Right lung (tissue), 5 donors: ENCODE measurements around the gene PALB2. TPM values are rescaled to one million over a fixed set of nuclear protein-coding genes. Genes with fewer than 3 reads are reported as not detected.
A peak's percentile ranks its signal among the peaks of the same experiment; 100 is the strongest.

ENCODE experiments used
- DNase-seq, 2 donors: peaks; one replicate each; pipeline ENCODE4 v3.0.0-alpha.2; 2013
- polyA plus RNA-seq, 5 donors: library from polyadenylated mRNA; unstranded; fragments of 120-200 nt; gene quantifications; one replicate each; pipeline versions ENCODE4 v1.2.1 to v1.2.3, GENCODE V29; 2013; ENCODE audit warnings: inconsistent platforms in 1 of 5, low replicate concordance in 1 of 5; ENCODE audit not compliant: insufficient read length in 5 of 5, insufficient read depth in 1 of 5

PALB2 gene
- polyA plus RNA-seq, 5 donors = 13.1 to 19.2 (median 16.7) TPM

DNA sequence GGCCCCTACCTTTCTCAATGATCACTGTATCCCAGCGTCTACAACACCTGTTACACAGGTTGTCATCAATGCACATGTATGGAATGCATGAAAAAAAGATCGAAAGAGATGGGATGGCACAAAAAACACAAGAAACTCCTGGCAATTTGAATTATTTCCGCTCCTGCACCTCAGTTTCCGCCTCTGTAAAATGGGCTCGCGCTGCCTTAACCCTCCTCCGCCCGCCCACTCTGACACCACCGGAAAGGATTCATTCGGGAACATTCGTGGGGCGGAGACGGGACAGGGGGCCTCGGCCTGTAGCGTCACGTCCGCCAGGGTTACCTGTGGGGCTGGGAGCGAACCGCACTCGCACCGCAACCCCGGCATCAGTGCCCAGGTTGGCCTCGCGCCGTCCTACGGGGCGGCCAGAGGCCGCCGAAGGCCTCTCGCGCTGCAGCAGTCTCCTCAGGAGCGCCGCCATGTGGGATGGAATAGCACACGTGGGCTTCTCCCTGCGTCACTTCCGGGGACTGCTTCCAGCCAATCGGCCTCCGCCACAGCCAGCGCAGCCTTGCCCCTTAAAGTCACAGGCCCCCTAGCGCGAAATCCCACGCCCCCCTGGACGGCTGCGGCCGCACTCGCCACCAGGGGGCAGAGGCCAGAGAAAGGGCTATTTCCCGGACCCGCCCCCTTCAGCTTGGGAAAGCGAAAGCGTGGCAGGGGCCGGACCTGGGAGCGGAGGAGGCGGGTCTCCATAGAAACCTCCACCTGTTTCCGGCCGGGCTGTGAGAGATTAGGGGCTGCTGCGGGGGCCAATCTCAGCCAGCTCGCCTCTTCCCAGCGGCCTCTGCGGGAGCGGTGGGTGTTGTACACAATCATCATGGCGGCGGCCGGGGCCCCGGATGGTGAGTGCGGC, 84.0 kb downstream of the PALB2 start, which contains the start of the genes EARS2 and UBFD1:
Gene EARS2 (minus strand): TSS at position 470 of the 898 bp plus-strand sequence. CDS start 7 bp downstream, at position 463.
Gene UBFD1 (plus strand): TSS at position 847 of the 898 bp plus-strand sequence. CDS start 16 bp downstream, at position 863.
- DNase-seq = peak; percentile 98

- no peak for DNase-seq
Measured at GRCh38 chr16:23554536-23554935, 86.6 kb downstream of the PALB2 start.

Other genes starting within 250 kb of the PALB2 start
- 10 to 100 TPM; 25.6 to 39.7 (median 33.0) TPM for gene COG7, start 188.1 kb downstream of the PALB2 start, polyA plus RNA-seq
- 100 to 1,000 TPM; 135 to 163 (median 150) TPM for gene GGA2, start 130.8 kb downstream of the PALB2 start, polyA plus RNA-seq
- gene EARS2, start 84.0 kb downstream of the PALB2 start, polyA plus RNA-seq = 10 to 100 TPM; 21.4 to 29.3 (median 23.7) TPM
- gene UBFD1, start 83.6 kb downstream of the PALB2 start, polyA plus RNA-seq = 10 to 100 TPM; 56.0 to 74.7 (median 68.7) TPM
- 10 to 100 TPM; 66.8 to 81.1 (median 73.9) TPM for gene NDUFAB1, start 45.0 kb downstream of the PALB2 start, polyA plus RNA-seq
- gene DCTN5, start 156 bp upstream of the PALB2 start, polyA plus RNA-seq = 10 to 100 TPM; 45.5 to 73.0 (median 65.1) TPM
- 10 to 100 TPM; 17.6 to 40.6 (median 22.4) TPM for gene PLK1, start 37.6 kb upstream of the PALB2 start, polyA plus RNA-seq
- under 1 TPM; 0.08 to 0.19 (median 0.14) TPM for gene ERN2, start 71.9 kb upstream of the PALB2 start, polyA plus RNA-seq
- gene CHP2, start 113.7 kb upstream of the PALB2 start, polyA plus RNA-seq = under 1 TPM; 0.13 to 0.26 (median 0.22) TPM
- gene PRKCB, start 194.7 kb upstream of the PALB2 start, polyA plus RNA-seq = 10 to 100 TPM; 45.5 to 65.5 (median 56.3) TPM